ENCODE data around the gene COL11A2. TPM values are rescaled to one million over a fixed set of nuclear protein-coding genes. Genes with fewer than 3 reads are reported as not detected.

The COL11A2 gene
- total RNA-seq, 2 experiments from 2014 or later: 0.88 to 1.4 TPM

GRCh38 chr6:33189164-33189563 is 3.1 kb downstream of the COL11A2 start:
- no peaks in the 10 kb centered on the region for H3K9me3 Mint-ChIP-seq
- H3K27ac Mint-ChIP-seq: no peak overlapping the region
- peaks cover 20% of the 10 kb centered on the region for H3K4me1 Mint-ChIP-seq (ENCODE audit: low read depth)
- CTCF ChIA-PET: interaction anchor here (0.8 to 1.5 kb wide), 2 partner anchors 9 to 61 kb away, joined by 3 to 4 read pairs; no protein-coding TSS in a partner anchor
- H3K4me3 Mint-ChIP-seq: no peak overlapping the region
- H3K36me3 Mint-ChIP-seq (ENCODE audit: low read depth): peaks cover 4% of the 10 kb centered on the region
- peaks cover 9% of the 10 kb centered on the region for H3K27me3 Mint-ChIP-seq (ENCODE audit: low read depth)
- DNase-seq: no peak
- intact Hi-C loops (cut with micrococcal nuclease): no loop called here

DNA sequence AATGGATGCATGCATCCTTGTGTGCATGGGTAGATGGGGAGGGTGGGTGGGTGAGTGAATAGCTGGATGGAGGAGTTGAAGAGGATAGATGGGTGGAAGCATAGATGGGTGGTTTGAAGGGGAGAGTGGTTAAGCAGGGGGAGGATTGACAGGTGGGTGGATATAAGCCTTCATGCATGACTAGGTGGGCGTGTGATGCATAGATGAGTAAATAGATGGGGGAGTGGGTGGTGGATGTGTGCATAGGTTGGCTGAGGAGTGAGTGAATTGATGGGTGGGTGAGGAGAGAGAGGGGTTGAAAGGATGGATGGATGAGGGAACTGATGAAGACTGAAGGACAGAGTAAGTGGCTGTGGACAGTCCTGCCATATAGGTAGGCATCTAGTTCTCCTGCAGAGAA is 4.5 kb downstream of the COL11A2 start:
- Mint-ChIP-seq H3K27me3 (ENCODE audit: low read depth) (peaks cover 9% of the 10 kb centered on the region), H3K4me3 (no peak overlapping the region), H3K4me1 (ENCODE audit: low read depth) (peaks cover 24% of the 10 kb centered on the region), H3K36me3 (ENCODE audit: low read depth) (peaks cover 10% of the 10 kb centered on the region), H3K27ac (no peak overlapping the region), H3K9me3 (peaks cover 11% of the 10 kb centered on the region)
- DNase-seq: no peak
- CTCF ChIA-PET: no interaction called here
- intact Hi-C loops (cut with micrococcal nuclease): no loop called here

DNA sequence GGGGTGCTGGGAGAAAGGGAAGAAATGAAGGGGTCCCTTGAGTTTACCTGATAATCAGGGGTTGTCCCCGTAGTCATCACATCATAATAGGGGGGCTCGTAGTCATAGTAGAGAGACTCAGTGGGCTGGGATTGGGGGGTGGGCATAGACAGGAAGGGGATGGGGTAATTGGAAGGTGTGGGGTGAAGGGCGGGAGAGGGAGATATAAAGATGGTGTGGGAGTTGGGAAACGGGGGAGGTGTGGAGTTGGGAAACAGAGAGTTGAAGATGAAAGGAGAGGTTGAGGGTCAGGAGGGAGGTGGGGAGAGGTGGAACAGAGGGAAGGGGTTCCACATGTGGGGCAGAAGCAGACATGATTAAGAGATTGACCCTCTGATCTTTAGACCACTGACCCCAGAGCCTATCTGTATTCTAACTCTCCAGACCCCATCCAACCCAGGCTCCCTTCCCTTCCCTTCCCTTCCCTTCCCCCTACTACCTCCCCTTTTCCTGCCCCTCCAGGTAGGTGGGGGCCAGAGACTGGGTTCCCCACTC is 6.5 kb downstream of the COL11A2 start:
- CTCF ChIA-PET: no interaction called here
- H3K9me3 Mint-ChIP-seq: peaks cover 13% of the 10 kb centered on the region
- no peak overlapping the region for H3K27ac Mint-ChIP-seq
- H3K27me3 Mint-ChIP-seq (ENCODE audit: low read depth): peaks cover 1% of the 10 kb centered on the region
- peaks cover 13% of the 10 kb centered on the region for H3K36me3 Mint-ChIP-seq (ENCODE audit: low read depth)
- no peak for DNase-seq
- H3K4me1 Mint-ChIP-seq (ENCODE audit: low read depth): peaks cover 21% of the 10 kb centered on the region
- intact Hi-C loops (cut with micrococcal nuclease): no loop called here
- H3K4me3 Mint-ChIP-seq: no peak overlapping the region

- no peak overlapping the region for H3K27ac Mint-ChIP-seq
Observed at GRCh38 chr6:33185190-33185589, 7.1 kb downstream of the COL11A2 start.

DNA sequence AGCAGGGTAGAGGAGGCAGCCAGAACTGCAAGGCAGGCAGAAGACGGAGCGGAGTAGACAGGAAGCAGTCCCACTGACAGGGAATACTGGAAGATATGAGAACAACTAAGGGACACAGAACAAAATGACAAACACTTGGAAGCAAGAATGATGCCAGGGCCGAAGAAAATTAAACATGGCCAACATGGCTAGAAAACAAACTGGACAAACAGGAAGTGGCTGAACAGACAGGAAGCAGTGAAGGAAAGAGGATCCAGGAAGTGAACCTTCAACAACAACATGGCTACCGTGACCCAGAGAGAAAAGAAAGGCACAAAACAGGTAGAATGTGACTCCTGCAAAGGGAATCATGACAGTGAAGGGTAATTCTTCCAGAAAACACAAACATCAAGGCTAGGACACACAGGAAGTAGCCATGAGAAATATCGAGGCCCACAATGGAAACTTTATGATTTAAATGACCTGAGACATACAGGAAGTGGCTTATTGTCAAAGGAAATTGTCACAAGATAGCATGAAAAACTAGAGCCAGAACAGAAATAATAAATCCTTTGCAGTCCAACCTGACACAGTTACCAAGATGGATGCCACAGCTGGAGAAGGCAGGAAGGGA is 9.1 kb downstream of the COL11A2 start:
- Mint-ChIP-seq H3K27ac (peak overlapping the region; percentile 87), H3K9me3 (peaks cover 13% of the 10 kb centered on the region), H3K4me1 (ENCODE audit: low read depth) (peaks cover 21% of the 10 kb centered on the region), H3K36me3 (ENCODE audit: low read depth) (peaks cover 13% of the 10 kb centered on the region), H3K4me3 (no peak overlapping the region), H3K27me3 (ENCODE audit: low read depth) (no peaks in the 10 kb centered on the region)
- no peak for DNase-seq
- CTCF ChIA-PET: interaction anchor here (0.6 to 1.7 kb wide), 9 partner anchors 12 to 198 kb away, joined by 3 to 8 read pairs (median 4); partner anchors contain the start of gene RING1
- intact Hi-C loops (cut with micrococcal nuclease): no loop called here

More at GRCh38 chr6:33185190-33185589, 7.1 kb downstream of the COL11A2 start:
- no peak for DNase-seq
- intact Hi-C loops (cut with micrococcal nuclease): no loop called here
- peaks cover 21% of the 10 kb centered on the region for H3K4me1 Mint-ChIP-seq (ENCODE audit: low read depth)
- CTCF ChIA-PET: no interaction called here
- H3K36me3 Mint-ChIP-seq (ENCODE audit: low read depth): peaks cover 13% of the 10 kb centered on the region
- H3K9me3 Mint-ChIP-seq: peaks cover 13% of the 10 kb centered on the region
- no peaks in the 10 kb centered on the region for H3K27me3 Mint-ChIP-seq (ENCODE audit: low read depth)
- no peak overlapping the region for H3K4me3 Mint-ChIP-seq

- Mint-ChIP-seq H3K4me3 (no peak overlapping the region), H3K27ac (no peak overlapping the region), H3K4me1 (ENCODE audit: low read depth) (peaks cover 21% of the 10 kb centered on the region), H3K27me3 (ENCODE audit: low read depth) (no peaks in the 10 kb centered on the region), H3K36me3 (ENCODE audit: low read depth) (peaks cover 13% of the 10 kb centered on the region), H3K9me3 (peaks cover 13% of the 10 kb centered on the region)
- DNase-seq: no peak
- CTCF ChIA-PET: no interaction called here
- intact Hi-C loops (cut with micrococcal nuclease): no loop called here
Observed at GRCh38 chr6:33181141-33181540, 11.1 kb downstream of the COL11A2 start.

DNA sequence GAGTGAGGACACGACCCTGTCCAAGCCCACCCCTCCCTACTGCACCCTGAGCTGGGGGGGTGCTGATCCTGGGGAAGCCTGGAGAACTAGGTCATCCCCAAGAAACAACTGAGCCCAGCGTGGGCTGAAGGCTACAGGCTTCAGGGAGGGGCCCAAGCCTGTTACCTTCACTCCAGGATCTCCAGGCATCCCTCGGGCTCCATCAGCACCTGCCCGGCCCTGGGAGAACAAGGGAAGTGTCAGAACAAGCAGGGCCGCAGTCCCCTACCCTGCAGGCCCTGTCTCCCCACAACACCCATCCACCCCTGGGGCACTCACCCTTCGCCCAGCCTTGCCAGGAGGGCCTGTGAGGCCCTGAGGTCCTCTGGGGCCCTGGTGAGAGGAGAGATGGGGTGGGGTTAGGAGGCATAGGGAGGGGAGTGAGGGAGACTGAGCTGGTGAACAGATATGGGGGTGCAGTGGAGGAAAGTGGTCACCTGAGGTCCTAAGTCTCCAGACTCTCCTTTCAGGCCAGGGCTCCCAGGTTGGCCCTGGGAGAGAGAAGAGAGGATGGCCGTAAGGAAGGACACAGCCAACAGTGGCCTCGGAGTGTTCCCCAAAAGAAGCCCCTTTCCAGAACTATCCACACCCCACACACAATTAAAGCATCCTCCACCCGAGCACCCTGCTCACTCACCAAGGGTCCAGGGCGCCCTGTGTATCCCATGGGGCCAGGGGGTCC is 13.4 kb downstream of the COL11A2 start:
- Mint-ChIP-seq H3K27me3 (ENCODE audit: low read depth) (no peaks in the 10 kb centered on the region), H3K27ac (no peak overlapping the region), H3K4me3 (no peak overlapping the region), H3K4me1 (ENCODE audit: low read depth) (peaks cover 14% of the 10 kb centered on the region), H3K36me3 (ENCODE audit: low read depth) (peaks cover 13% of the 10 kb centered on the region), H3K9me3 (peaks cover 13% of the 10 kb centered on the region)
- intact Hi-C loops (cut with micrococcal nuclease): no loop called here
- DNase-seq: no peak
- CTCF ChIA-PET: no interaction called here

- Mint-ChIP-seq H3K27me3 (ENCODE audit: low read depth) (no peaks in the 10 kb centered on the region), H3K27ac (no peak overlapping the region), H3K4me1 (ENCODE audit: low read depth) (peaks cover 2% of the 10 kb centered on the region), H3K4me3 (no peak overlapping the region), H3K9me3 (peaks cover 2% of the 10 kb centered on the region), H3K36me3 (ENCODE audit: low read depth) (peaks cover 2% of the 10 kb centered on the region)
- intact Hi-C loops (cut with micrococcal nuclease): no loop called here
- CTCF ChIA-PET: no interaction called here
- DNase-seq: no peak
Observed at GRCh38 chr6:33177552-33178446, 14.5 kb downstream of the COL11A2 start.

DNA sequence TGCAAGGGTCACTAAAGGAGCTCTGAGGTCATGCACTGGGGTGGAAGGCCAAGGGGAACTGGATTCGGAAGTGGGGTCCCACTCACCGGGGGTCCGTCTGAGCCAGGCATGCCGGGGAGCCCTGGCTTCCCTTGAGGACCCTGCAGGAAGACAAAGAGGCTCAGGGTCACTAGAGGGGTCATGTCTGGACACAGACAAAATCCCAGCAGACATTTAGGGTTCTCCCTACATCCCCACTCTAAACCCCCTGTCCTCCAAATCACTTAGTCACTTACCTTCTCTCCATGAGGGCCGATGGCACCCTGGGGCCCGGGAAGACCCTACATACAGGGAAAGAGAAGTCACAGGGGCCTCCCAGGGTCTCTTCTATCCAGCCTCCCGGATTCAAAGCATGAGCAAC is 15.4 kb downstream of the COL11A2 start:
- intact Hi-C loops (cut with micrococcal nuclease): no loop called here
- Mint-ChIP-seq H3K27me3 (ENCODE audit: low read depth) (no peaks in the 10 kb centered on the region), H3K4me3 (no peak overlapping the region), H3K4me1 (ENCODE audit: low read depth) (no peaks in the 10 kb centered on the region), H3K9me3 (no peaks in the 10 kb centered on the region), H3K36me3 (ENCODE audit: low read depth) (no peaks in the 10 kb centered on the region), H3K27ac (no peak overlapping the region)
- CTCF ChIA-PET: no interaction called here
- no peak for DNase-seq

GRCh38 chr6:33175436-33176069 is 16.7 kb downstream of the COL11A2 start:
- intact Hi-C loops (cut with micrococcal nuclease): no loop called here
- no peak overlapping the region for H3K4me3 Mint-ChIP-seq
- no peaks in the 10 kb centered on the region for H3K36me3 Mint-ChIP-seq (ENCODE audit: low read depth)
- no peaks in the 10 kb centered on the region for H3K27me3 Mint-ChIP-seq (ENCODE audit: low read depth)
- DNase-seq: no peak
- no peaks in the 10 kb centered on the region for H3K9me3 Mint-ChIP-seq
- CTCF ChIA-PET: interaction anchor here (0.6 kb wide), 1 partner anchor 169 kb away, joined by 4 read pairs; no protein-coding TSS in a partner anchor
- H3K27ac Mint-ChIP-seq: no peak overlapping the region
- no peaks in the 10 kb centered on the region for H3K4me1 Mint-ChIP-seq (ENCODE audit: low read depth)

DNA sequence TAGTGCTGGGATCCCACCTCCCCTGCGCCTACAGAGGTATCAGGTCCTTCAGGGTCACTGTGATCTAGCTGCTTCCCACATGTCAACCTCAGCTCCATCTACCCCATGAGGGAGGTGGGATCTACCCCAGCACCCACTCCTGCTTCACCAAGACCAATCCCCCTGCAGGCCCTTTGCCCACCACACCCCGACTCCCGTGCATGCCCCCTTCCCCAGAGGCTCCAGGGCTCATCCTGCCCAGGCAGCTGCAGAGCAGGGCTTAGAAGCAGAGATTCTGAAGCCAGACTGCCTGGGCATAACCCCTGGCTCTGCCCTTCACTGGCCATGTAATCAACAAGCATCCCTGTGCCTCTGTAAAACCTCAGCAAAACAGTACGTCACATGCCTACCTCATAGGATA is 17.5 kb downstream of the COL11A2 start:
- intact Hi-C loops (cut with micrococcal nuclease): no loop called here
- H3K4me3 Mint-ChIP-seq: no peak overlapping the region
- DNase-seq: no peak
- CTCF ChIA-PET: interaction anchor here (0.6 to 1.5 kb wide), 2 partner anchors 25 to 170 kb away, joined by 3 to 4 read pairs; no protein-coding TSS in a partner anchor
- H3K27me3 Mint-ChIP-seq (ENCODE audit: low read depth): no peaks in the 10 kb centered on the region
- H3K4me1 Mint-ChIP-seq (ENCODE audit: low read depth): no peaks in the 10 kb centered on the region
- H3K36me3 Mint-ChIP-seq (ENCODE audit: low read depth): no peaks in the 10 kb centered on the region
- no peak overlapping the region for H3K27ac Mint-ChIP-seq
- no peaks in the 10 kb centered on the region for H3K9me3 Mint-ChIP-seq
